Aortic smooth muscle cell (primary cell): ENCODE data around the gene ZIC3. TPM values are rescaled to one million over a fixed set of nuclear protein-coding genes. Genes with fewer than 3 reads are reported as not detected.

Source experiments
- total RNA-seq: library from RNA; depleted of rRNA; stranded (reverse); fragments of >200 nt; gene quantifications from 2 replicates; pipeline ENCODE4 v1.2.3, GENCODE V29; 2014

ZIC3 gene
- not detected in 2 replicates for total RNA-seq

GRCh38 chrX:137565921-137566745 lies at the start of gene ZIC3:
TSS of gene ZIC3 (plus strand) at chrX:137566127. CDS start at chrX:137566692, 565 bp downstream.

